Loucy (cell line): Measurements from ENCODE around the gene CROCC2.

ENCODE experiments used
- H2AFZ ChIP-seq: fragments of 200-600 bp; sonication (generic); 2 replicates; pipeline ENCODE4 v1.6.0; 2016; ENCODE audit warnings: antibody characterized with exemption, mild to moderate bottlenecking, low read length, moderate library complexity
- H3F3A ChIP-seq: fragments of 200-600 bp; 2 replicates; pipeline ENCODE4 v1.6.0; 2016; ENCODE audit warnings: antibody characterized with exemption, low read depth, mild to moderate bottlenecking
- H3K27me3 ChIP-seq: fragments of 200-600 bp; sonication (generic); 2 replicates; pipeline ENCODE4 v1.6.1; 2014; ENCODE audit warnings: low read length, mild to moderate bottlenecking; ENCODE audit not compliant: insufficient read depth, poor library complexity, severe bottlenecking
- H3K36me3 ChIP-seq: fragments of 200-600 bp; sonication (generic); 2 replicates; pipeline ENCODE4 v1.6.1; 2016; ENCODE audit warnings: low read length; ENCODE audit not compliant: insufficient read depth
- H3K4me1 ChIP-seq: fragments of 200-600 bp; sonication (generic); 2 replicates; pipeline ENCODE4 v1.5.1; 2014; ENCODE audit warnings: low read length, mild to moderate bottlenecking; ENCODE audit not compliant: insufficient read depth, poor library complexity, severe bottlenecking
- H3K4me2 ChIP-seq: fragments of 200-600 bp; sonication (generic); 2 replicates; pipeline ENCODE4 v1.6.0; 2014; ENCODE audit warnings: antibody characterized with exemption, low read length, low read depth, mild to moderate bottlenecking; ENCODE audit not compliant: poor library complexity, severe bottlenecking
- H3K4me3 ChIP-seq: fragments of 200-600 bp; sonication (generic); 2 replicates; pipeline ENCODE4 v1.5.1; 2014; ENCODE audit warnings: low read length, mild to moderate bottlenecking, mixed read lengths; ENCODE audit not compliant: poor library complexity, severe bottlenecking
- H3K79me2 ChIP-seq: fragments of 200-600 bp; sonication (generic); 2 replicates; pipeline ENCODE4 v1.6.1; 2014; ENCODE audit warnings: low read length; ENCODE audit not compliant: insufficient read depth
- H3K9ac ChIP-seq: fragments of 200-600 bp; sonication (generic); 2 replicates; pipeline ENCODE4 v1.6.0; 2014; ENCODE audit warnings: mild to moderate bottlenecking, low read depth, low read length, moderate library complexity; ENCODE audit not compliant: poor library complexity, severe bottlenecking
- H3K9me2 ChIP-seq: fragments of 200-600 bp; sonication (generic); replicated peaks from 2 replicates; pipeline ENCODE4 v1.6.1; 2016; ENCODE audit warnings: low read depth, low read length, mixed read lengths
- H3K9me3 ChIP-seq: fragments of 200-600 bp; sonication (generic); 2 replicates; pipeline ENCODE4 v1.6.1; 2014; ENCODE audit warnings: mild to moderate bottlenecking, antibody characterized with exemption, low read length, low read depth; ENCODE audit not compliant: insufficient read depth
- H4K20me1 ChIP-seq: fragments of 200-600 bp; sonication (generic); 2 replicates; pipeline ENCODE4 v1.6.0; 2014; ENCODE audit warnings: antibody characterized with exemption, low read length, mild to moderate bottlenecking; ENCODE audit not compliant: insufficient read depth, poor library complexity, severe bottlenecking
- EZH2phosphoT487 ChIP-seq: fragments of 200-600 bp; IDR thresholded peaks from 2 replicates; pipeline ENCODE4 v1.6.1; 2018; ENCODE audit warnings: antibody characterized with exemption, mild to moderate bottlenecking, moderate library complexity, borderline replicate concordance
- TF ChIP-seq, protein P1 (sequence below): fragments of 200-600 bp; sonication (generic); conservative IDR thresholded peaks from 2 replicates; pipeline ENCODE4 v1.5.1; 2014; ENCODE audit warnings: mild to moderate bottlenecking, antibody characterized with exemption, low read length

The CROCC2 gene

DNA sequence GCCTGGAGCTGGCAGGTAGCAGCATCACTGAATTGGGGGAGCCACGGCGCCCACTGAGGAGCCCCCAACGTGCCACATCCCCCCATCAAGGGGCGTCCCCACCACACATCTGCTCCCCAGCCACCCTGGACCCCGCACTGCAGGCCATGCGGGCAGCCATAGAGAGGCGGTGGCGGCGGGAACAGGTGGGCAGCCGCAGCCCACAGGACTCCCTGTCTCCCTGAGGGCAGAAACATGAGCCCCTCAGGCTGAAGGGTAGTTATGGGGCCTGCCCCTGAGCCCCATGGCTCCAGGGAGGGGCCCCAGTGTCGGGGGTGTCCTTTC, 26.6 kb downstream of the CROCC2 start:
- H2AFZ ChIP-seq: no peak overlapping the region
- H3K36me3 ChIP-seq: no peaks in the 10 kb centered on the region
- no peaks in the 10 kb centered on the region for H3K79me2 ChIP-seq
- H4K20me1 ChIP-seq: no peaks in the 10 kb centered on the region
- no peak overlapping the region for H3K4me3 ChIP-seq
- H3K9me2 ChIP-seq: no peaks in the 10 kb centered on the region
- H3K9me3 ChIP-seq: no peaks in the 10 kb centered on the region; the same call in 1 of the 2 replicates
- H3K4me2 ChIP-seq: no peak overlapping the region
- no peak for TF ChIP-seq EZH2phosphoT487
- TF ChIP-seq, protein P1, sequence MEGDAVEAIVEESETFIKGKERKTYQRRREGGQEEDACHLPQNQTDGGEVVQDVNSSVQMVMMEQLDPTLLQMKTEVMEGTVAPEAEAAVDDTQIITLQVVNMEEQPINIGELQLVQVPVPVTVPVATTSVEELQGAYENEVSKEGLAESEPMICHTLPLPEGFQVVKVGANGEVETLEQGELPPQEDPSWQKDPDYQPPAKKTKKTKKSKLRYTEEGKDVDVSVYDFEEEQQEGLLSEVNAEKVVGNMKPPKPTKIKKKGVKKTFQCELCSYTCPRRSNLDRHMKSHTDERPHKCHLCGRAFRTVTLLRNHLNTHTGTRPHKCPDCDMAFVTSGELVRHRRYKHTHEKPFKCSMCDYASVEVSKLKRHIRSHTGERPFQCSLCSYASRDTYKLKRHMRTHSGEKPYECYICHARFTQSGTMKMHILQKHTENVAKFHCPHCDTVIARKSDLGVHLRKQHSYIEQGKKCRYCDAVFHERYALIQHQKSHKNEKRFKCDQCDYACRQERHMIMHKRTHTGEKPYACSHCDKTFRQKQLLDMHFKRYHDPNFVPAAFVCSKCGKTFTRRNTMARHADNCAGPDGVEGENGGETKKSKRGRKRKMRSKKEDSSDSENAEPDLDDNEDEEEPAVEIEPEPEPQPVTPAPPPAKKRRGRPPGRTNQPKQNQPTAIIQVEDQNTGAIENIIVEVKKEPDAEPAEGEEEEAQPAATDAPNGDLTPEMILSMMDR: no peak
- H3K27me3 ChIP-seq: no peaks in the 10 kb centered on the region
- H3K9ac ChIP-seq: no peak overlapping the region
- no peaks in the 10 kb centered on the region for H3K4me1 ChIP-seq
- no peaks in the 10 kb centered on the region for H3F3A ChIP-seq

DNA sequence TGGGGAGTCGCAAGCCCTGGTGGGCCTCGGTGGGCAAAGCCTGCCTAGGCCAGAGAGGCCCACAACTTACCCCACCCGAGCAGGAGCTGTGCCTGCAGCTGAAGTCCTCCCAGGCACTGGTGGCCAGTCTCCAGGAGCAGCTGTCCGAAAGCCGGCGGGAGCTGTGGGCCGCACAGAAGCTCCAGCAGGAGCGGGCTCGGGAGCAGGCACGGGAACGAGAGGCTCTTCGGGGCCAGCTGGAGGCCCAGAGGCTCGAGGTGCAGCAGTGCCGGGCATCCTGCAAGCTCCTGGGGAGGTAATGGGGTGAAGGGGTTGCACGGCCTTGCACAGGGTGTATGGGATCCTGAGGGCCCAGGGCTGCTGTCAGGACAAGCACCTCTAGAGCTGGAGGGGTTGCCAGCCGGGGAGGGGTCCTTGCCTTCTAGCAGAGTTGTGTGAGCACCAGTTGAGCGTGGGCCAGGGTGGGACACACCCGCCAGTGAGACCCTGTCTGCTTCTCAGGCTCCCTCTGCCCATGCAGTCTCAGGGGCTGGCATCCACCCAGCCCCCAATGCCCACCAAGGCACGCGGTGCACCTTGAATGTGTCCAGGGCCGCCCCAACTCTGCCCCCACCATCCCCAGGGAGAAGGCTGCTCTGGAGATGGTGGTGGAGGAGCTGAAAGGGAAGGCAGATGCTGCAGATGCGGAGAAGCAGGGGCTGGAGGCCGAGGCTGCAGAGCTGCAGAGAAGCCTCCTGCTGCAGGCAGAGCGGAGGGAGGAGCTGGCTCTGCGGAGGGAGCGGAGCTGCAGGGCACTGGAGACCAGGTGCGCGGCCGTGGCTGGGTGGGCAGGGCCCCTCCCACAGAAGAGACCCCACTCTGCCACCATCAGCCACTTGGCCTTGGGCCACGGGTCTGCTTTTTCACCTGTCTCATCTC, 27.2 kb downstream of the CROCC2 start:
- Histone ChIP-seq H3K79me2 (no peaks in the 10 kb centered on the region), H3K4me1 (no peaks in the 10 kb centered on the region), H3K9me3 (peaks cover 4% of the 10 kb centered on the region; the same call in 1 of the 2 replicates), H3K27me3 (no peaks in the 10 kb centered on the region), H3K9me2 (no peaks in the 10 kb centered on the region), H3K4me3 (no peak overlapping the region), H3K4me2 (no peak overlapping the region), H2AFZ (no peak overlapping the region), H4K20me1 (no peaks in the 10 kb centered on the region), H3K9ac (no peak overlapping the region), H3F3A (no peaks in the 10 kb centered on the region), H3K36me3 (no peaks in the 10 kb centered on the region)
- TF ChIP-seq, protein P1: no peak
- TF ChIP-seq EZH2phosphoT487: no peak

GRCh38 chr2:240933966-240934700, 28.0 kb downstream of the CROCC2 start:
- no peak overlapping the region for H3K4me3 ChIP-seq
- no peak overlapping the region for H2AFZ ChIP-seq
- H3K4me1 ChIP-seq: no peaks in the 10 kb centered on the region
- H3K9ac ChIP-seq: no peak overlapping the region
- no peaks in the 10 kb centered on the region for H3K27me3 ChIP-seq
- TF ChIP-seq EZH2phosphoT487: no peak
- TF ChIP-seq, protein P1: no peak
- H3K36me3 ChIP-seq: no peaks in the 10 kb centered on the region
- H3K9me3 ChIP-seq: peaks cover 5% of the 10 kb centered on the region; the same call in 1 of the 2 replicates
- H3K9me2 ChIP-seq: no peaks in the 10 kb centered on the region
- H3K4me2 ChIP-seq: no peak overlapping the region
- no peaks in the 10 kb centered on the region for H3K79me2 ChIP-seq
- no peaks in the 10 kb centered on the region for H4K20me1 ChIP-seq
- H3F3A ChIP-seq: no peaks in the 10 kb centered on the region
